ENCODE results near the gene RXRG.
"Not testable (repeated sequence)": the region's sequence is repeated elsewhere in the genome, so short reads cannot be mapped to it uniquely, and the experiment has no call there.

The RXRG gene

DNA sequence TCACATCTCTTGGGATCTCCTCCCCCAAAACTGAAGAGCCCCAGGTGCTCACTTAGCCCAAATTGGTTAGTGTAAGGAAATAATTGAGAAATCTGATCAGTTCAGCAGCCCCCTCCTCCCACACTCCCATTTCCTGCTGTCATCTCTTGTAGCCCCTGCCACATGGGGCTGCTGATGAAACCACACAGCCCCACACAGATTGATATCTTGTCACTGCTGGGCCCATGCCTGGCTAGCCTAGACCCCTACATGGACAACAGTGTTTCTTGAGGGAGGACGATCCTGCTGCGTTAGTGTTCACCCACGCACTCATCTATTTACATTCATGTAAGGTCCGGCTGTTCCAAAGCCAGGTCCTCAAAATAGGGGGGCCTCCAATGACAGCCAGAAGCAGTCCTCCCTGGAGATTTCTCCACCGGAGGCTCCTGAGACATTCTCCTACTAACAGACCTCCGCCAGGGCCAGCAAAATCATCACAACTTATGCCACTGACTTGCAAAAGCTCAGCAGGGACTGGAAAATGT is 23.9 kb upstream of the RXRG start:
- no peak for DNase-seq (ENCODE audit: low read depth)
- in situ Hi-C loops (cut with HindIII; ENCODE audit: low sequenced_read_pairs) = no loop called here
- TF ChIP-seq, protein P1, sequence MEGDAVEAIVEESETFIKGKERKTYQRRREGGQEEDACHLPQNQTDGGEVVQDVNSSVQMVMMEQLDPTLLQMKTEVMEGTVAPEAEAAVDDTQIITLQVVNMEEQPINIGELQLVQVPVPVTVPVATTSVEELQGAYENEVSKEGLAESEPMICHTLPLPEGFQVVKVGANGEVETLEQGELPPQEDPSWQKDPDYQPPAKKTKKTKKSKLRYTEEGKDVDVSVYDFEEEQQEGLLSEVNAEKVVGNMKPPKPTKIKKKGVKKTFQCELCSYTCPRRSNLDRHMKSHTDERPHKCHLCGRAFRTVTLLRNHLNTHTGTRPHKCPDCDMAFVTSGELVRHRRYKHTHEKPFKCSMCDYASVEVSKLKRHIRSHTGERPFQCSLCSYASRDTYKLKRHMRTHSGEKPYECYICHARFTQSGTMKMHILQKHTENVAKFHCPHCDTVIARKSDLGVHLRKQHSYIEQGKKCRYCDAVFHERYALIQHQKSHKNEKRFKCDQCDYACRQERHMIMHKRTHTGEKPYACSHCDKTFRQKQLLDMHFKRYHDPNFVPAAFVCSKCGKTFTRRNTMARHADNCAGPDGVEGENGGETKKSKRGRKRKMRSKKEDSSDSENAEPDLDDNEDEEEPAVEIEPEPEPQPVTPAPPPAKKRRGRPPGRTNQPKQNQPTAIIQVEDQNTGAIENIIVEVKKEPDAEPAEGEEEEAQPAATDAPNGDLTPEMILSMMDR (IDR thresholded peaks at IDR 0.05; ENCODE audit: low read depth, low read length, missing control alignments) = no peak
- no peak overlapping the region for H3K4me3 ChIP-seq (ENCODE audit: low read depth, low read length)

- H3K4me3 ChIP-seq (ENCODE audit: low read depth, low read length) = no peak overlapping the region
- no peak for DNase-seq (ENCODE audit: low read depth)
- TF ChIP-seq, protein P1 (IDR thresholded peaks at IDR 0.05; ENCODE audit: low read depth, low read length, missing control alignments) = no peak
- in situ Hi-C loops (cut with HindIII; ENCODE audit: low sequenced_read_pairs) = no loop called here
Observed at GRCh38 chr1:165468253-165468652, 23.3 kb upstream of the RXRG start.

GRCh38 chr1:165467706-165468105 is 22.8 kb upstream of the RXRG start:
- in situ Hi-C loops (cut with HindIII; ENCODE audit: low sequenced_read_pairs) = no loop called here
- TF ChIP-seq, protein P1 (IDR thresholded peaks at IDR 0.05; ENCODE audit: low read depth, low read length, missing control alignments) = no peak
- no peak for DNase-seq (ENCODE audit: low read depth)

GRCh38 chr1:165463978-165464377 is 19.1 kb upstream of the RXRG start:
- H3K4me3 ChIP-seq (ENCODE audit: low read depth, low read length) = no peak overlapping the region
- TF ChIP-seq, protein P1 (IDR thresholded peaks at IDR 0.05; ENCODE audit: low read depth, low read length, missing control alignments) = no peak
- DNase-seq (ENCODE audit: low read depth) = no peak
- in situ Hi-C loops (cut with HindIII; ENCODE audit: low sequenced_read_pairs) = no loop called here

More at GRCh38 chr1:165467706-165468105, 22.8 kb upstream of the RXRG start:
- no peak overlapping the region for H3K4me3 ChIP-seq (ENCODE audit: low read depth, low read length)

GRCh38 chr1:165459683-165460082 is 14.8 kb upstream of the RXRG start:
- in situ Hi-C loops (cut with HindIII; ENCODE audit: low sequenced_read_pairs); H3K4me3 ChIP-seq (ENCODE audit: low read depth, low read length); DNase-seq (ENCODE audit: low read depth): not testable (repeated sequence)

DNA sequence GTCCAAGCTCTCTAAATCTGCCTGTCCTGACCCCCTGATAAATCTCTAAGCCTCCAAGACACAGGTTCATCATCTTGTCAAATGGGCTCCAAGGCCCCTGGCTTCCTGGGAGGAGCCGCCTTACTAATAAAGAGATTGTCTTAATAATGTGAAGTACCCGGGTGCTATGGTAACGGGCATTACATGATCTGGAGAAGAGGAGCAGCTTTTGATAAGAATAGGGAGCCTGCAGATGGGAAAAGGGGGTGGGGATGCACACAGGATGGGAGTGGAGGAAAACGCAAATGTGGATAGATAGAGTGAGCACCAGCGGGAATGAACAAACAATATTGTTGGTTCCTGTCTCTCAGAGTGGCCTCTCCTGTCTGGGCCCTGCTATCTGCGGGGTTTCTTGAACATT is 11.9 kb upstream of the RXRG start:
- TF ChIP-seq, protein P1 (IDR thresholded peaks at IDR 0.05; ENCODE audit: low read depth, low read length, missing control alignments) = no peak
- DNase-seq (ENCODE audit: low read depth) = no peak
- no peak overlapping the region for H3K4me3 ChIP-seq (ENCODE audit: low read depth, low read length)
- in situ Hi-C loops (cut with HindIII; ENCODE audit: low sequenced_read_pairs) = no loop called here

DNA sequence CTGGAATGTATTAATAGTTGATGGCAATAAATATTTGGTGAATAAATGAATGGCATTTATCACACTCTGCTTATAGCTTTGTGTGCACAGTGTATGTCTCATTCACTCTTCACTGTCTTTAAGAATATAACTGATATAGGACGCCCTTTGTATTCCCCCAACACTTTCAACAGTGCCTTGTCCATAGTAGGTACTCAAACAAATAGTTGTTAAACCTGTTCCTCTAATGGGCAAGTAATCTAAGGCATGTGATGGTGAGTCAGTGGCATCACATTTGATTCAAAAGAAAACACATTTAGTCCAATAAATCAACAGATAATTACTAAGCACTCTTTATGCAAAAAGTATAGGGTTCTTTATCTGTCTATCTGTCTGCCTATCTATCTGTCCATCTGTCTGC is 11.2 kb upstream of the RXRG start:
- TF ChIP-seq, protein P1 (IDR thresholded peaks at IDR 0.05; ENCODE audit: low read depth, low read length, missing control alignments) = no peak
- no peak for DNase-seq (ENCODE audit: low read depth)
- in situ Hi-C loops (cut with HindIII; ENCODE audit: low sequenced_read_pairs) = no loop called here
- H3K4me3 ChIP-seq (ENCODE audit: low read depth, low read length) = no peak overlapping the region
